Activated CD4-positive, alpha-beta T cell treated with anti-CD3 and anti-CD28 coated beads, Interleukin-2, amount 10 ng/mL, durations not matched to agents 7 days and 5 days (primary cell): ENCODE measurements around the gene MCM3AP. TPM values are rescaled to one million over a fixed set of nuclear protein-coding genes. Genes with fewer than 3 reads are reported as not detected.

Experiments used
- CTCF ChIA-PET: fragments of 350-600 bp; sonication (Branson Sonifier 250); formaldehyde crosslinking; loops from one replicate; lab custom pipeline; 2021; ENCODE audit warnings: antibody characterized with exemption; lab: Charles Lee
- POLR2A ChIA-PET: fragments of 350-600 bp; sonication (Branson Sonifier 250); formaldehyde crosslinking; loops from one replicate; lab custom pipeline; 2021; ENCODE audit warnings: antibody characterized with exemption; lab: Charles Lee
- DNase-seq: peaks from one replicate; pipeline ENCODE4 v3.0.0-alpha.2; 2020
- H3K27ac Mint-ChIP-seq: one replicate; pipeline ENCODE4 v1.8.0; 2021; ENCODE audit warnings: mild to moderate bottlenecking, moderate library complexity, mixed read lengths
- H3K27me3 Mint-ChIP-seq: one replicate; pipeline ENCODE4 v1.8.0; 2021; ENCODE audit warnings: mixed read lengths
- H3K36me3 Mint-ChIP-seq: one replicate; pipeline ENCODE4 v1.8.0; 2021; ENCODE audit warnings: low read depth, mixed read lengths
- H3K4me1 Mint-ChIP-seq: one replicate; pipeline ENCODE4 v1.8.0; 2021; ENCODE audit warnings: mixed read lengths
- H3K4me3 Mint-ChIP-seq: one replicate; pipeline ENCODE4 v1.8.0; 2021; ENCODE audit warnings: mild to moderate bottlenecking, moderate library complexity, mixed read lengths
- H3K9me3 Mint-ChIP-seq: one replicate; pipeline ENCODE4 v1.8.0; 2021; ENCODE audit warnings: mixed read lengths
- total RNA-seq, 2 experiments: library from RNA; stranded (reverse); gene quantifications; one replicate each; pipeline ENCODE4 v1.2.3, GENCODE V29; 2021

MCM3AP gene
- total RNA-seq, 2 experiments from 2014 or later: 94.5 to 118 TPM

- DNase-seq: peak; percentile 89
- Mint-ChIP-seq H3K4me1 (peaks cover 65% of the 10 kb centered on the region), H3K36me3 (peaks cover 33% of the 10 kb centered on the region), H3K9me3 (no peaks in the 10 kb centered on the region), H3K4me3 (peak within 1 kb of the TSS; percentile 93), H3K27me3 (no peaks in the 10 kb centered on the region), H3K27ac (peak within 1 kb of the TSS; percentile 94)
- ChIA-PET CTCF (interaction anchor here (0.5 to 1.2 kb wide), 3 partner anchors 14 to 76 kb away, joined by 3 read pairs; no protein-coding TSS in a partner anchor), POLR2A (no interaction called here)
These were observed 593 bp upstream of the MCM3AP start, which contains the start of gene YBEY for GRCh38 chr21:46285761-46286647. Gene YBEY (plus strand): TSS chr21:46286342. CDS start chr21:46286914, 572 bp downstream.

DNA sequence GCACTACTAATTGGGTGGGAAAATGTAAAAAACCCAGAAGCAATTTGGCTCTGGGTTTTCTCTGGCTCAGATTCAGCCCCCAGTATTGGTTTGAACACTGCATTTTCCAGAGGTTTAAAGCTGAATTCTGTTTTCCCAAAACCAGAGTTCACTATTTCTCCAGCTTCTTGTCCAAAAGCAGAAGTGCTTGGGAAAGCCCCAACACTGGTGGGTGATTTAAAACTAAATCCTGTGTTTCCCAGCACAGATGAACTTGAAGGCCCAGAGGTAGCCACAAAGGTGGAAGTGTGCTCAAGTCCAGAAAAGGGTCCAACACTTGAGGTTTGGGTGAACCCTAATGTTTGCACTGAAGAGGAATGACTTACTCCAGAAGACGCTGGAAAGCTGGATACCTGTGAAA lies 678 bp downstream of the MCM3AP start:
- Mint-ChIP-seq H3K27ac (peak overlapping the region; percentile 89), H3K27me3 (no peaks in the 10 kb centered on the region), H3K9me3 (no peaks in the 10 kb centered on the region), H3K4me1 (peaks cover 61% of the 10 kb centered on the region), H3K4me3 (peak overlapping the region; percentile 93), H3K36me3 (peaks cover 40% of the 10 kb centered on the region)
- POLR2A ChIA-PET: no interaction called here
- CTCF ChIA-PET: interaction anchor here (0.5 to 1.1 kb wide), 3 partner anchors 10 to 26 kb away, joined by 3 read pairs; no protein-coding TSS in a partner anchor
- DNase-seq: no peak

DNA sequence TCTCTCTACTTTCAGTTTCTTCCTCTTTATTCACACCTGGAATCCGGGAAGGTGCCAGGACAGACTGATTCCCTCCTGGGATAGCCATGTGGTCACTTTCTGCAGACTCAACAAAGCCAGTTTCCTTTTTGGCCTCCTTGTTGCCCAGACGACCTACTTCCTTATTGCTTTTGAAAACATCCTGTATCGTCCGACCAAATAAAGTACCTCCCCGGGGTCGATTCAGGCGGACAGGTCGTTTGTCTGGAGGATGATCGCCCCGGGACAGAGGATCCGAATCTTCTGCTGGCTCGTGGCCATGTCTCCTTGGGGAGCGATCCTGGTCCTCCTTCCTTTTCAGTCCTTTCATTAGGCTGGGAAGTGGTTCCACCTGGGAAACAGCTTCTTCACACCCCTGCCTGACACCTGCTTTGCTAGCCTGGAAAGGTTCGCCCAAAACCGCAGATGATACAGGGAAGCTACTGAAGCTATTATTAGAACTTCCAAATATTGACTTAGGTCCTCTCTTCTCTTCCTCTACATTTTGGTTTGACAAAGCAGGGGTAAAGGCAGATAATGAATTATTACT lies 1.2 kb downstream of the MCM3AP start:
- H3K27me3 Mint-ChIP-seq: no peaks in the 10 kb centered on the region
- peak overlapping the region; percentile 74 for H3K27ac Mint-ChIP-seq
- DNase-seq: no peak
- peak overlapping the region; percentile 93 for H3K4me3 Mint-ChIP-seq
- H3K4me1 Mint-ChIP-seq: peaks cover 58% of the 10 kb centered on the region
- no peaks in the 10 kb centered on the region for H3K9me3 Mint-ChIP-seq
- ChIA-PET CTCF (interaction anchor here (0.5 to 1.1 kb wide), 3 partner anchors 11 to 25 kb away, joined by 3 read pairs; no protein-coding TSS in a partner anchor), POLR2A (no interaction called here)
- H3K36me3 Mint-ChIP-seq: peaks cover 45% of the 10 kb centered on the region

GRCh38 chr21:46274797-46275390 lies 10.5 kb downstream of the MCM3AP start:
- Mint-ChIP-seq H3K4me3 (no peak overlapping the region), H3K9me3 (no peaks in the 10 kb centered on the region), H3K27ac (no peak overlapping the region), H3K4me1 (no peaks in the 10 kb centered on the region), H3K27me3 (no peaks in the 10 kb centered on the region), H3K36me3 (peaks cover 58% of the 10 kb centered on the region)
- ChIA-PET POLR2A (no interaction called here), CTCF (interaction anchor here (0.6 to 0.9 kb wide), 3 partner anchors 9 to 282 kb away, joined by 3 read pairs; no protein-coding TSS in a partner anchor)
- DNase-seq: no peak

GRCh38 chr21:46273341-46273740 lies 12.1 kb downstream of the MCM3AP start:
- Mint-ChIP-seq H3K9me3 (no peaks in the 10 kb centered on the region), H3K36me3 (peaks cover 52% of the 10 kb centered on the region), H3K27ac (no peak overlapping the region), H3K4me1 (no peaks in the 10 kb centered on the region), H3K4me3 (no peak overlapping the region), H3K27me3 (no peaks in the 10 kb centered on the region)
- ChIA-PET CTCF (no interaction called here), POLR2A (no interaction called here)
- no peak for DNase-seq

DNA sequence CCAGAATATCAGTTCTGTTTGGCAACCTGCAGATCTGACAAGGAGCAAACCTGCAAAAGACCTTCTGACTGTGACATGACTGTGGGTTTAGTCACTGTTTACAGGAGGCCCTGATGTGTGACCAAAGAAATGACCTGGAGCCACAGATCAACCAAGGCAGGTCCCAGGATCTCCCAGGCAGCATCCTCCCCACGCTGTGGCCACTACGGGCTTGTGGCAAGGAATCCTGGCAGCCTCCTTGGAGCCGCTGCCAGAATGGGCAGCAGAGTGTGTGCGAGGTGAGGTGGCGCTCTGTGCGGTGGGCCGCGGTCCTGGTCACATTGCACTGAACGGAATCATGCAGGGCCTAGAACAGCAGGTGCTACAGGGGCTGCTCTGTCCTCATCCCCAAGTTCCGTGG lies 15.9 kb downstream of the MCM3AP start:
- Mint-ChIP-seq H3K27me3 (no peaks in the 10 kb centered on the region), H3K36me3 (peaks cover 50% of the 10 kb centered on the region), H3K27ac (no peak overlapping the region), H3K4me3 (no peak overlapping the region), H3K9me3 (no peaks in the 10 kb centered on the region), H3K4me1 (no peaks in the 10 kb centered on the region)
- CTCF ChIA-PET: interaction anchor here (2.2 kb wide), 1 partner anchor 16 kb away, joined by 4 read pairs; no protein-coding TSS in a partner anchor
- no peak for DNase-seq
- POLR2A ChIA-PET: no interaction called here

GRCh38 chr21:46268371-46268770 lies 17.0 kb downstream of the MCM3AP start:
- no peak overlapping the region for H3K27ac Mint-ChIP-seq
- no peak overlapping the region for H3K4me3 Mint-ChIP-seq
- no peaks in the 10 kb centered on the region for H3K9me3 Mint-ChIP-seq
- POLR2A ChIA-PET: no interaction called here
- no peak for DNase-seq
- H3K27me3 Mint-ChIP-seq: no peaks in the 10 kb centered on the region
- no peaks in the 10 kb centered on the region for H3K4me1 Mint-ChIP-seq
- CTCF ChIA-PET: interaction anchor here (1.2 to 2.2 kb wide), 2 partner anchors 15 to 17 kb away, joined by 3 to 4 read pairs; partner anchors contain the start of genes MCM3AP and YBEY
- H3K36me3 Mint-ChIP-seq: peaks cover 43% of the 10 kb centered on the region

DNA sequence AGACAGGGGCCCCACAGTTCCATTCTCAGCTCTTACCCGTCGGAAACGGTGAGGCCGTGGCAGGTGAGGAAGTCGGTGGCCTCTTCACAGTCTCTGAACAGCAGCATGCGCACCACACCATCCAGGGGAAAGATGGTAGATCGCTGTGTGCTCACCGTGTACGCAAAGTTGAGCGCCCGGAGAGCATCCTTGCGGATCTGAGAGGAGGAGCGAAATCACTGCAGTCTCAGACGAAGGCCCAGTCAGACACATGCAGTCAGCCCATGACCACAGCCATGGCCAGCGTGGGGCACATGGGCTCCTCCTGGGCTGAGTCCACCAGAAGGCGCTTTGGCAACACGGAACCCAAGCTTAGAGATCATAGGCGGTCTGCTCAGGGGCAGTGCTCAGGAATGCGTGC lies 18.5 kb downstream of the MCM3AP start:
- Mint-ChIP-seq H3K36me3 (peaks cover 35% of the 10 kb centered on the region), H3K9me3 (no peaks in the 10 kb centered on the region), H3K27me3 (no peaks in the 10 kb centered on the region), H3K27ac (no peak overlapping the region), H3K4me1 (no peaks in the 10 kb centered on the region), H3K4me3 (no peak overlapping the region)
- ChIA-PET POLR2A (no interaction called here), CTCF (interaction anchor here (0.5 to 2.2 kb wide), 5 partner anchors 8 to 1077 kb away, joined by 3 to 4 read pairs (median 3); partner anchors contain the start of genes MCM3AP and YBEY)
- DNase-seq: no peak

- no peaks in the 10 kb centered on the region for H3K27me3 Mint-ChIP-seq
- peaks cover 38% of the 10 kb centered on the region for H3K36me3 Mint-ChIP-seq
- POLR2A ChIA-PET: no interaction called here
- no peak overlapping the region for H3K4me3 Mint-ChIP-seq
- H3K27ac Mint-ChIP-seq: no peak overlapping the region
- DNase-seq: no peak
- CTCF ChIA-PET: interaction anchor here (0.5 to 1.4 kb wide), 2 partner anchors 9 to 1076 kb away, joined by 3 read pairs; no protein-coding TSS in a partner anchor
- no peaks in the 10 kb centered on the region for H3K9me3 Mint-ChIP-seq
- no peaks in the 10 kb centered on the region for H3K4me1 Mint-ChIP-seq
These were observed 19.5 kb downstream of the MCM3AP start for GRCh38 chr21:46265736-46266525.

DNA sequence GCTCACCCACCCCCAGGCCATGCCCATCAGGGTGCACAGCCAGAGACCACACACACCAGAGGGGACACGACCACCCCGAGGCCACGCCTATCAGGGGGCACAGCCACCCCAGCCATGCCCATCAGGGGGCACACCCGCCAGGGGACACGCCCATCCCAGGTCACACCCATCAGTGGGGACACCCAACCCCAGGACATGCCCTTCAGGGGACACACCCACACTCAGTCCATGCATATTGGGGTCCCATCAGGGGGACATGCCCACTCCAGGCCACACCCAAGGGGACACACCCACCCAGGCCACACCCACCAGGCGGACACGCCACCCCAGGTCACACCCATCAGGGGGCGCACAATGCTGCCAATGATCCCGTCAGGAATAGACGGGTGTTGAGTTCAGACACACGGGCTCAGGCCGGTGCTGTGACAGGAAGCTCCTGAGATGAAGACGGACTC lies 20.7 kb downstream of the MCM3AP start:
- no peaks in the 10 kb centered on the region for H3K9me3 Mint-ChIP-seq
- POLR2A ChIA-PET: no interaction called here
- no peaks in the 10 kb centered on the region for H3K4me1 Mint-ChIP-seq
- no peak overlapping the region for H3K27ac Mint-ChIP-seq
- CTCF ChIA-PET: no interaction called here
- no peak overlapping the region for H3K4me3 Mint-ChIP-seq
- DNase-seq: no peak
- H3K36me3 Mint-ChIP-seq: peaks cover 35% of the 10 kb centered on the region
- no peaks in the 10 kb centered on the region for H3K27me3 Mint-ChIP-seq

GRCh38 chr21:46264046-46264689 lies 21.2 kb downstream of the MCM3AP start:
- Mint-ChIP-seq H3K4me1 (no peaks in the 10 kb centered on the region), H3K27me3 (no peaks in the 10 kb centered on the region), H3K9me3 (no peaks in the 10 kb centered on the region), H3K4me3 (no peak overlapping the region), H3K36me3 (peaks cover 34% of the 10 kb centered on the region), H3K27ac (no peak overlapping the region)
- no peak for DNase-seq
- ChIA-PET POLR2A (no interaction called here), CTCF (no interaction called here)
